Keratinocyte (primary cell): ENCODE data around the gene KCNJ14. TPM values are rescaled to one million over a fixed set of nuclear protein-coding genes. Genes with fewer than 3 reads are reported as not detected.

Source experiments
- DNase-seq: peaks from one replicate; pipeline ENCODE4 v3.0.0-alpha.2; 2011; ENCODE audit warnings: low read depth, missing footprints, low spot score
- FAIRE-seq: peaks from 2 replicates; lab custom pipeline; 2011; peaks lifted over from hg19 to GRCh38; lab: Jason Lieb, UNC
- H2AFZ ChIP-seq: 2 replicates; pipeline ENCODE4 v1.6.0; 2012; ENCODE audit warnings: low read length, control low read depth, inconsistent platforms; ENCODE audit not compliant: control insufficient read depth
- H3K27ac ChIP-seq: 2 replicates; pipeline ENCODE4 v1.5.1; 2011; ENCODE audit warnings: low read length; ENCODE audit not compliant: control insufficient read depth, insufficient read depth
- H3K27me3 ChIP-seq: 3 replicates; pipeline ENCODE4 v1.6.0; 2011; ENCODE audit warnings: low read length; ENCODE audit not compliant: control insufficient read depth, insufficient read depth; ENCODE audit errors: extremely low read depth
- H3K36me3 ChIP-seq, 2 experiments: 2 replicates in 1 of 2; 3 replicates in 1 of 2; pipeline ENCODE4 v1.5.1; 2011; ENCODE audit warnings: low read length in 2 of 2, mild to moderate bottlenecking in 1 of 2; ENCODE audit not compliant: control insufficient read depth in 2 of 2, insufficient read depth in 2 of 2; ENCODE audit errors: extremely low read depth in 1 of 2
- H3K4me1 ChIP-seq: 3 replicates; pipeline ENCODE4 v1.5.1; 2011; ENCODE audit warnings: low read length; ENCODE audit not compliant: control insufficient read depth, insufficient read depth; ENCODE audit errors: extremely low read depth
- H3K4me2 ChIP-seq: 3 replicates; pipeline ENCODE4 v1.6.0; 2011; ENCODE audit warnings: low read depth, low read length; ENCODE audit not compliant: control insufficient read depth, insufficient read depth; ENCODE audit errors: extremely low read depth
- H3K4me3 ChIP-seq, 3 experiments: fragments of 200-600 bp in 1 of 3; sonication (generic) in 1 of 3; 2 replicates in 2 of 3; 3 replicates in 1 of 3; pipeline ENCODE4 v1.5.1; 2011 to 2016; ENCODE audit warnings: low read length in 3 of 3, mild to moderate bottlenecking in 3 of 3, control low read depth in 2 of 3, inconsistent platforms in 1 of 3, low read depth in 1 of 3, mixed read lengths in 1 of 3, mixed run types in 1 of 3, moderate library complexity in 1 of 3; ENCODE audit not compliant: control insufficient read depth in 2 of 3, insufficient read depth in 2 of 3; ENCODE audit errors: extremely low read depth in 1 of 3
- H3K79me2 ChIP-seq: 2 replicates; pipeline ENCODE4 v1.6.0; 2012; ENCODE audit warnings: low read length; ENCODE audit not compliant: control insufficient read depth, insufficient read depth
- H3K9ac ChIP-seq: 3 replicates; pipeline ENCODE4 v1.6.0; 2011; ENCODE audit warnings: low read length; ENCODE audit not compliant: control insufficient read depth, insufficient read depth; ENCODE audit errors: extremely low read depth
- H3K9me1 ChIP-seq: 3 replicates; pipeline ENCODE4 v1.6.0; 2011; ENCODE audit warnings: low read length; ENCODE audit not compliant: control insufficient read depth, insufficient read depth; ENCODE audit errors: extremely low read depth
- H3K9me3 ChIP-seq: 2 replicates; pipeline ENCODE4 v1.5.1; 2012; ENCODE audit warnings: low read depth, low read length; ENCODE audit not compliant: control insufficient read depth
- H4K20me1 ChIP-seq: 3 replicates; pipeline ENCODE4 v1.6.0; 2011; ENCODE audit warnings: low read length; ENCODE audit not compliant: control insufficient read depth, insufficient read depth; ENCODE audit errors: extremely low read depth
- EZH2 ChIP-seq: IDR thresholded peaks from one replicate; pipeline ENCODE4 v1.6.1; 2012; ENCODE audit warnings: inconsistent platforms, mild to moderate bottlenecking, low read length, moderate library complexity
- dilution Hi-C: fragments of 300-500 bp; cut with MboI; formaldehyde crosslinking; loops from one replicate; pipeline ENCODE4 v1.7.0; 2020; ENCODE audit warnings: low sequenced_read_pairs; ENCODE audit not compliant: extremely low pct_ligation_motif_present
- polyA plus RNA-seq, 5 experiments: library from polyadenylated mRNA; depleted of rRNA in 3 of 5; stranded (reverse) in 3 of 5; stranded (forward) in 1 of 5; unstranded in 1 of 5; fragments of >200 nt; gene quantifications; 1 replicate in 1 of 5; 2 replicates in 3 of 5; 3 replicates in 1 of 5; pipeline versions ENCODE4 v1.2.1 to v1.2.3, GENCODE V29; 2011 to 2012; ENCODE audit warnings: missing spikeins in 2 of 5, low read depth in 1 of 5, low replicate concordance in 1 of 5
- TF ChIP-seq, protein P1 (sequence below), 3 experiments: IDR thresholded peaks in 1 of 3; conservative IDR thresholded peaks in 1 of 3; optimal IDR thresholded peaks in 1 of 3; 2 replicates in 2 of 3; 3 replicates in 1 of 3; pipeline versions ENCODE3 to v1.5.1; 2011; ENCODE audit warnings: low read length in 3 of 3, mild to moderate bottlenecking in 3 of 3, moderate library complexity in 2 of 3, control low read depth in 1 of 3, inconsistent platforms in 1 of 3; ENCODE audit not compliant: insufficient read depth in 2 of 3; ENCODE audit errors: extremely low read depth in 1 of 3

The KCNJ14 gene
- polyA plus RNA-seq, 1 donor (not counting 4 experiments of a cell fraction or from before 2014, with no cell fraction given): 0.39 TPM

DNA sequence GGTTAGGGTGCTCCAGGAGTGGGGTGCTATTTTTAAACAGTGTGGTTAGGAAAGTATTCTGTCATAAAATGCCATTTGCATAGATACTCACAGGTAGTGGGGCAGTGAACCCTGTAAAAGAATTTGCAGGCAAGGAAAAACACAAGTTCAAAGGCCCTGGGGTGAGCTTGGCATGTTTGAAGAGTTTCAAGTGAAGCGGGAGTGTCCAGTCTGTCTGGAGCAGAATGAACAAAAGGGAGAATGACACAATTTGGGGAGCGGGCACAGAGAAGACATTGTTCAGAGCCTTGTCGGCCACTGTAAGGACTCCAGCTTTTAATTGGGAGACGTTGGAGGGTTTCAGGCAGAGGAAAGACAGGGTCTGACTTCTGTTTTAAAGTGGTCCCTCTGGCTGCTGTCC is 6.8 kb upstream of the KCNJ14 start:
- Histone ChIP-seq H3K27ac (no peak overlapping the region), H3K4me3 (no peak overlapping the region), H3K9ac (no peak overlapping the region), H3K9me1 (no peaks in the 10 kb centered on the region), H4K20me1 (peaks cover 3% of the 10 kb centered on the region), H3K4me1 (peaks cover 19% of the 10 kb centered on the region), H3K27me3 (peaks cover 12% of the 10 kb centered on the region), H3K79me2 (peaks cover 33% of the 10 kb centered on the region), H3K4me2 (no peak overlapping the region), H2AFZ (no peak overlapping the region), H3K36me3 (peaks cover 31 to 38% of the 10 kb centered on the region in 2 experiments), H3K9me3 (no peaks in the 10 kb centered on the region)
- dilution Hi-C loops: no loop called here
- FAIRE-seq (no peak), DNase-seq (no peak)
- TF ChIP-seq, protein P1, sequence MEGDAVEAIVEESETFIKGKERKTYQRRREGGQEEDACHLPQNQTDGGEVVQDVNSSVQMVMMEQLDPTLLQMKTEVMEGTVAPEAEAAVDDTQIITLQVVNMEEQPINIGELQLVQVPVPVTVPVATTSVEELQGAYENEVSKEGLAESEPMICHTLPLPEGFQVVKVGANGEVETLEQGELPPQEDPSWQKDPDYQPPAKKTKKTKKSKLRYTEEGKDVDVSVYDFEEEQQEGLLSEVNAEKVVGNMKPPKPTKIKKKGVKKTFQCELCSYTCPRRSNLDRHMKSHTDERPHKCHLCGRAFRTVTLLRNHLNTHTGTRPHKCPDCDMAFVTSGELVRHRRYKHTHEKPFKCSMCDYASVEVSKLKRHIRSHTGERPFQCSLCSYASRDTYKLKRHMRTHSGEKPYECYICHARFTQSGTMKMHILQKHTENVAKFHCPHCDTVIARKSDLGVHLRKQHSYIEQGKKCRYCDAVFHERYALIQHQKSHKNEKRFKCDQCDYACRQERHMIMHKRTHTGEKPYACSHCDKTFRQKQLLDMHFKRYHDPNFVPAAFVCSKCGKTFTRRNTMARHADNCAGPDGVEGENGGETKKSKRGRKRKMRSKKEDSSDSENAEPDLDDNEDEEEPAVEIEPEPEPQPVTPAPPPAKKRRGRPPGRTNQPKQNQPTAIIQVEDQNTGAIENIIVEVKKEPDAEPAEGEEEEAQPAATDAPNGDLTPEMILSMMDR (optimal IDR thresholded peaks at IDR 0.05 in 1 of 3, IDR thresholded peaks at IDR 0.05 in 1 of 3, conservative IDR thresholded peaks at IDR 0.05 in 1 of 3; ENCODE audit: extremely low read depth in 1 of 3, insufficient read depth in 2 of 3, low read length in 3 of 3): no peak
- no peak for TF ChIP-seq EZH2

- no peak for FAIRE-seq
- Histone ChIP-seq H3K9me1 (no peaks in the 10 kb centered on the region), H3K9me3 (no peaks in the 10 kb centered on the region), H3K4me2 (no peak overlapping the region), H3K4me1 (peaks cover 4% of the 10 kb centered on the region), H2AFZ (no peak overlapping the region), H3K27ac (no peak overlapping the region), H4K20me1 (peaks cover 3% of the 10 kb centered on the region), H3K79me2 (peaks cover 40% of the 10 kb centered on the region), H3K36me3 (peaks cover 31 to 48% of the 10 kb centered on the region in 2 experiments), H3K4me3 (no peak overlapping the region), H3K9ac (no peak overlapping the region), H3K27me3 (no peaks in the 10 kb centered on the region)
- TF ChIP-seq EZH2: no peak
- TF ChIP-seq, protein P1 (optimal IDR thresholded peaks at IDR 0.05 in 1 of 3, IDR thresholded peaks at IDR 0.05 in 1 of 3, conservative IDR thresholded peaks at IDR 0.05 in 1 of 3; ENCODE audit: extremely low read depth in 1 of 3, insufficient read depth in 2 of 3, low read length in 3 of 3): no peak
- DNase-seq: no peak
- dilution Hi-C loops: no loop called here
These were observed 4.9 kb upstream of the KCNJ14 start for GRCh38 chr19:48450441-48450840.
